ENCODE results near the gene SORD. TPM values are rescaled to one million over a fixed set of nuclear protein-coding genes. Genes with fewer than 3 reads are reported as not detected.
"Not testable (repeated sequence)": the region's sequence is repeated elsewhere in the genome, so short reads cannot be mapped to it uniquely, and the experiment has no call there.

Gene SORD
- total RNA-seq, 2 experiments from 2014 or later: 14.5 to 15.6 TPM

DNA sequence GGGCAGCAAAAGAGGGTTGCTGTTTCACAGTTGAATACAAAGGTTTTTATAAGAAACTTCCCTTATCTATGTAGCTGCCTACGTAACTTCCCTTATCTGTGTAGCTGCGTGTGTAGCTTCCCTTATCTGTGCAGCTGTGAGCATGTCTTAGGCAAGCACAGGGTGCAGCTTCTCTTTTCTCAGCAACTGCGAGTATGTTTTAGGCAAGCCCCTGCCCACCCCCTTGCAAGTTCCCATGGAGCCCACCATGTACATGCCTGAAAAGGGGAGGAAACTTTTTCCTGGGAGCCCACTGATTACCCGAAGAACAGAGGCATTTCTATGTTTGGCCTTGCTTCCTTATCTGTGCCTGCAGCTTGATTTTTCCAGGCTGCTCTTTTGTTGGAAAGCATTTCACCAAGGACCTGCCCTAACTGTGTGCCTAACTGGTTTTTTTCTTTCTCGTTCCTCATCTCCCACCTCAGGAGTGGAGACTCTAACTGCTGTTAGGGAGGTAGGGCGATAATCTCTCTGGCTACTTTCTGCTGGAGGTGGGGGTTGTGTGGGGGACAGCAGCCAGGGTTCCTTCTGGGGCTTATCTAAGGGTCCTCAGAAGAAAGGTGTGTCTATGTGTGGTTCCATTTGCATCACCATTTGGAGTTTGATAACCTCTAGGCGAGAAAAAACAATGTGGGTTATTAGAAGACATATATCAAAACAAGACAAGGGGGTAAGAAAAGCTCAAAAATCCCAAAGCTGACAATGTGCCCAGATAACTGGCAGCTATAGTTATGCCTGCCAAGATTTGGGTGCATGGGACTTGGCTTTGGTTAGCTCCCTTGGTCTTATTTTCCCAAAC, 26.0 kb downstream of the SORD start:
- ChIA-PET POLR2A (no interaction called here), CTCF (no interaction called here)
- Mint-ChIP-seq H3K27me3 (no peaks in the 10 kb centered on the region), H3K4me3 (no peak overlapping the region), H3K9me3 (peaks cover 12% of the 10 kb centered on the region), H3K27ac (no peak overlapping the region), H3K36me3 (peaks cover 46% of the 10 kb centered on the region), H3K4me1 (ENCODE audit: low read depth) (no peaks in the 10 kb centered on the region)
- intact Hi-C loops (cut with micrococcal nuclease): no loop called here
- DNase-seq: no peak

DNA sequence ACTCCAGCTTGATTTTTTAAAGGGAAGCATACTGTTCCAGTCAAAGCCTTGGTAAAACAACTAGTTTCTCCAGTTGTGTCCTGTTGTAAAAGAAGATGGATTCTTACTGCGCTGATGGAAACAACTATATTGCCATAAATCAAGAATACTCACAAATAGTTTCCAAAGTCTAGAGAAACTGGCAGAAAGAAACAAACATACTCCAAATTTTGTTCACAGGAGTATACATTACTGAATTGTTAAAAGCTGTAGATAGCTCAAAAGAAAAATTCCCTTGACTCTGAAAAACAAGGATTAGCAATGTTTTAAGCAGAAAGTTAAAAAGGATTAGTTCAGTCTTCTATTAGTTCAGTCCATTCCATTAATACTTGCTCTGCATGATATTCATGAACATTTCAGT, 27.6 kb downstream of the SORD start:
- intact Hi-C loops (cut with micrococcal nuclease): no loop called here
- Mint-ChIP-seq H3K4me1 (ENCODE audit: low read depth) (no peaks in the 10 kb centered on the region), H3K27me3 (no peaks in the 10 kb centered on the region), H3K4me3 (no peak overlapping the region), H3K36me3 (peaks cover 46% of the 10 kb centered on the region), H3K9me3 (peaks cover 12% of the 10 kb centered on the region), H3K27ac (no peak overlapping the region)
- POLR2A ChIA-PET: no interaction called here
- no peak for DNase-seq
- CTCF ChIA-PET: no interaction called here

DNA sequence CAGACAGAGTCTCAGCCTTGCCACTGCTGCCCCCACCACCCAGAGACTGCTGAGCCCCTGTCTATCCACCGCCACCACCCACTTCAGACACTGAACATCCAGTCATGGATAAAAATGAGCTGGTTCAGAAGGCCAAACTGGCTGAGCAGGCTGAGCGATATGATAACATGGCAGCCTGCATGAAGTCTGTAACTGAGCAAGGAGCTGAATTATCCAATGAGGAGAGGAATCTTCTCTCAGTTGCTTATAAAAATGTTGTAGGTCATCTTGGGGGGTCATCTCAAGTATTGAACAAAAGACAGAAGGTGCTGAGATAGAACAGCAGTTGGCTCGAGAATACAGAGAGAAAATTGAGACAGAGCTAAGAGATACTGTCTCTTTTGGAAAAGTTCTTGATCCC, 29.7 kb downstream of the SORD start:
- intact Hi-C loops (cut with micrococcal nuclease); H3K27ac Mint-ChIP-seq; H3K4me3 Mint-ChIP-seq; CTCF ChIA-PET; DNase-seq; H3K4me1 Mint-ChIP-seq (ENCODE audit: low read depth); H3K27me3 Mint-ChIP-seq; POLR2A ChIA-PET: not testable (repeated sequence)
- peaks cover 12% of the 10 kb centered on the region for H3K9me3 Mint-ChIP-seq
- H3K36me3 Mint-ChIP-seq: peaks cover 44% of the 10 kb centered on the region

DNA sequence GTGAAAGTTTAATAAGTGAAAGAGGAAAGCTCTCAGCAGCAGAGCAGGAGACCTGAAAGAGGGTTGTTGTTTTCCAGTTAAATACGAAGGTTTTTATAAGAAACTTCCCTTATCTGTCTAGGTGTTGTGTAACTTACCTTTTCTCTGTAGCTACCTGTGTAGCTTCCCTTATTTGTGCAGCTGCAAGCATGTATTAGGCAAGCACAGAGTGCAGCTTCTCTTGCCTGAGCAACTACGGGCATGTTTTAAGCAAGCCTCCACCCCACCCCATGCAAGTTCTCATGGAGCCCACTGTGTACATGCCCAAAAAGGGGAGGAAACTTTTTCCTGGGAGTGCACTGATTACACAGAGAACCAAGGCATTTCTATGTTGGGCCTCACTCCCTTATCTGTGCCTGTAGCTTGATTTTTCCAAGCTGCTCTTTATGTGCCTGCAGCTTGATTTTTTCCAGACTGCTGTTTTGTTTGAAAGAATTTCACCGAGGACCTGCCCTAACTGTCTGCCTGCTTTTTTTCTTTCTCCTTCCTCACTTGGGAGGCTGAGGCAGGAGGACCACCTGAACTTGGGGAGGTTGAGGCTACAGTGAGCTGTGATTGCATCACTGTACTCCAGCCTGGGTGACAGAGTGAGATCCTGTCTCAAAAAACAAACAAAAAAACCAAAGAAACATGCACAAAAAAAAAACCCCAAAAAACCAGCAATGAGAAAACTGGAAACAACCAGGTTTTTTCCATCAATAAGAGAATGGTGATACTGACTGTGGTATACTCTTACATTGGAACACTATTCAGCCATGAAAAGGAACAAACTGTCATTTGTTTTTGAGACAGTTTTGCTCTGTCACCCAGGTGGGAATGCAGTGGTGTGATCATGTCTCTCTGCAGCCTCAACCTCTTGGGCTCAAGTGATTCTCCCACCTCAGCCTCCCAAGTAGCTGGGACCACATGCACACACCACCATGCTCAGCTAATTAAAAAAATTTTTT, 36.0 kb downstream of the SORD start:
- H3K27ac Mint-ChIP-seq; intact Hi-C loops (cut with micrococcal nuclease); H3K4me1 Mint-ChIP-seq (ENCODE audit: low read depth); H3K9me3 Mint-ChIP-seq; DNase-seq; CTCF ChIA-PET; POLR2A ChIA-PET; H3K27me3 Mint-ChIP-seq; H3K4me3 Mint-ChIP-seq: not testable (repeated sequence)
- peaks cover 10% of the 10 kb centered on the region for H3K36me3 Mint-ChIP-seq

DNA sequence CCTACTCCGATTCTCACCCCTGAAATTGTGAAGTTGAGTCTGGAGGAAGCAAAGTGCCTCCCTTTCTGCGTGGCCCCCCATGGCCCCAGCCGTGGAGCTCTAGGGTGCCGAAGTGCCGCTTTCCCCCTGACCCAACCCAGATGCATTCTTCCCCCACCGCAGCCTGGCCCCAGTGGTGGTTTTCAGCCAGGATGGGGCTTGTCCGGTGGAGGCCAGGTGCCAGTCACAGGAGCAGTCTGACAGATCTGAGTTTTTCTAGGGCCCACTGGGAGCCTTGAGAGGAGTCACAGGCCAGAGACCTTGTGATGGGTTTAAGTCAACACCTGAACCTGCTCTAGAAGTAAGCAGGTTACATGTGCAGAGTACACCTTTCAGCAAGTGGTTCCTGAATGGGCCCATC, 39.3 kb downstream of the SORD start:
- H3K9me3 Mint-ChIP-seq; intact Hi-C loops (cut with micrococcal nuclease); POLR2A ChIA-PET; CTCF ChIA-PET; H3K27me3 Mint-ChIP-seq; H3K4me1 Mint-ChIP-seq (ENCODE audit: low read depth); H3K27ac Mint-ChIP-seq; DNase-seq; H3K4me3 Mint-ChIP-seq; H3K36me3 Mint-ChIP-seq: not testable (repeated sequence)

DNA sequence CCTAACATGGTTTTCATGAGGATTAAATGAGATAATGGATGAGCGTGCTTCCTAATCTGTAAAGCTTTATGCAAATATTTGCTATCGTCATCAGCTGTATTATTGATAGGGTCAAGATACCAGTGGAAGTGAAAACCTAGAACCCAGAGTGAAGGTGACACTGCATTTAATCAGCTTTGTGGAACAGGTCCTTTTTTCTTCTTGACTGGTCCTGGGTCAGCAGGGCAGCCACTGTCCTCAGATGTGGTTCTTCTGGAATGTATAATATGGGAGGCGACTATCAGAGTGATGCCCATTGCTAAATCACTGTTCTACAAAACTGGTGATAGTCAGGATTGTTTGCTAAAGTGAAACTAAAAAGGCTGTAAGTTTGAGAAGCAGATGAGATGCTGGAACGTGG, 41.4 kb downstream of the SORD start:
- POLR2A ChIA-PET: no interaction called here
- CTCF ChIA-PET: no interaction called here
- intact Hi-C loops (cut with micrococcal nuclease): no loop called here
- Mint-ChIP-seq H3K4me1 (ENCODE audit: low read depth) (peaks cover 7% of the 10 kb centered on the region), H3K36me3 (peaks cover 5% of the 10 kb centered on the region), H3K4me3 (no peak overlapping the region), H3K9me3 (no peaks in the 10 kb centered on the region), H3K27me3 (no peaks in the 10 kb centered on the region), H3K27ac (no peak overlapping the region)
- DNase-seq: no peak

DNA sequence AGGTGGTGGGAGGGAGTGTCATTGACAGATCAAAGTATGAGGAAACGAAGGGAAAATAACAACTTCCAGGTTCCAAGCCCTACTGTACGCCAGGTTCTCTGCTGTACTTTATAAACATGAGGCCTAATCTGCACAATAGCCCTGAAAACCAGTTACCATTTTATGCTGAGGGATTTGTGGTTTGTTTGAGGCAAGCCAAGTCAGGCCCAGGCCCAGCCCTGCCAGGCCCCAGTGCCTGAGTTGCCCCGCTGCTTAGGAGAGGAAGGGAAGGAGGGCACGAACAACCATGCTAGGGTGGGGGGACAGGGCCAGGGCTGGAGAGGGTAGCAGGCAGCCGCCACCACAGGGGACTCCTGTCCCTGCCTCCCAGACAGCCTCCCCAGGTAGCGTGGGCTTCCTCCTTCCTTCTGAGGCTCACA, 47.0 kb downstream of the SORD start:
- DNase-seq; H3K27me3 Mint-ChIP-seq; H3K4me1 Mint-ChIP-seq (ENCODE audit: low read depth); H3K27ac Mint-ChIP-seq; H3K4me3 Mint-ChIP-seq; H3K36me3 Mint-ChIP-seq; POLR2A ChIA-PET; intact Hi-C loops (cut with micrococcal nuclease); CTCF ChIA-PET; H3K9me3 Mint-ChIP-seq: not testable (repeated sequence)

DNA sequence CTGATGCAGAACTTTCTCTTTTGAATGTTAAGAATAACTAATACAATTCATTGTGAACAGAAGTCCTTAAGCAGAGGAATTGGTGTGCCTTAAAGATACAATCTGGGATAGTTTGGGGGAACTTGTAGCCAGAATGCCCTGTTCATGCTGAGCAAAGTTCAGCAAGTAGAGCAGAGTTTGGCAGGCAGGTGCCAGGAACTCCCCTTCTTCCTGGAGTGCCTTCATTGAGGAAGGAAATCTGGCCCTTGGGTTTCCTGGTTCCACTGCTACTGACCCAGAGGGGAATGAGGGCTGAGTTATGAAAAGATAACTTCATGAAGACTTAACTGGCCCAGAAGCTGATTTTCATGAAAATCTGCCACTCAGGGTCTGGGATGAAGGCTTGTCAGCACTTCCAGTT, 50.6 kb downstream of the SORD start:
- CTCF ChIA-PET; intact Hi-C loops (cut with micrococcal nuclease); H3K27ac Mint-ChIP-seq; H3K36me3 Mint-ChIP-seq; H3K9me3 Mint-ChIP-seq; H3K4me3 Mint-ChIP-seq; H3K4me1 Mint-ChIP-seq (ENCODE audit: low read depth); H3K27me3 Mint-ChIP-seq; DNase-seq: not testable (repeated sequence)
- POLR2A ChIA-PET: interaction anchor here (0.5 kb wide), 1 partner anchor 246 kb away, joined by 4 read pairs; no protein-coding TSS in a partner anchor

DNA sequence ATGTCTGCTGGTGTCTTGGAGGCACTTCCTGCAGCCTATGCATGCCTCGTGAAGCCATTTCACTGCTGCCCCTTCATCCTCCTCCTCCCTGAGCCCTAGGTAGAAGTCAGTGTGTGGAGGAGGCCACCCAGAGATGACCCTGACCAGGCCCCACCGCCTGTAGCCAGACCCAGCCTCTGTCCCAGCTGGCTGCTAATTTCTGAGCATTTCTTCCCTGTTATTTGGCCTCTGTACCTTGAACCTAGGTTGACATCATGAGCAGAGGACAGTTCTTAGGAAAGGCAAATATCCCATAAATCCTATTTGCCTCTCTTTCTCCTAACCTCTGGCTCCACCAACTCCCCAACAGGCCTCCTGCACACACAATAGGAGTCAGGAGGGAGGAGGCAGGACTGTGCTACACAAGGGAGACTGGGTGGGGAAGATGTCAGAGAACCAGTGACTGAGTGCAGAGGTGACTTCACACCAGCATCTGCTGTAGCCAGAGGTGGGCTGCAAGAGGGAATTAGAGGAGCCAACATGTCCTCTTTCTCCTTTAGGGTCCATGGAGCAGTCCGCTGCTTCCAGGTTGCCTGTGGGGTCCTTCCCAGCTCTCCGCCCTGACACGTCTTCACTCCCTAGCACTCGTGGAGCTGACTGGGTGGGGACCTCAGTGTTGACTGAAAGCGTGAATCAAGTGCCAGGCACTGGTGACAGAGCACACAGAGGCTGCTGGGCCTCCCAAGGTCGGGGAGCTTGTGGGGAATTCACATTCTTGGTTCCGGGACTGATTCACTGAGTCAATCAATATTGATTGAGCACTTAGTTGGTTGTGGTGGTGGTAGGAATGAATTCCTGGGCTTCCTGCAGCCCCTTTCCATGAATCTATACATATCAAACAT, 52.7 kb downstream of the SORD start:
- intact Hi-C loops (cut with micrococcal nuclease); H3K27ac Mint-ChIP-seq; H3K9me3 Mint-ChIP-seq; H3K36me3 Mint-ChIP-seq; CTCF ChIA-PET; POLR2A ChIA-PET; H3K4me3 Mint-ChIP-seq; DNase-seq; H3K27me3 Mint-ChIP-seq; H3K4me1 Mint-ChIP-seq (ENCODE audit: low read depth): not testable (repeated sequence)

DNA sequence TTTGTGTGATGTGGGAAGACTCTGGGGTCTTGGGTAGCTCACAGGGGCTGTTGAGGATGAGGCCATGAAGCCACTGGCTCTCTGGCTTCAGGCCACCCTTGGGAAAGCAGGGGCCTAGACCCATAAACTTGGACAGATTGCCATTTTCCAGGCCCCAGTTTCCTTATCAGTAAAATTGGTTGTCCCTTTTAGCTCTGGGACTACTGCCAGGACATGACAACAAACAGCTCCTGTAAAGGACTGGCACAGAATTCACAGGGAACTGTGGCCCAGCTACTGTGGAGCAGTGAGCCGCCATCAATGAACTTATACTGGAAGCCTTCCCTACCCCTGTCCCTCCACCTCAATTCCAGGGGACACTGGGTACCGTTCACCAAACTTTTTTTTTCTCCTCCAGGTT, 54.4 kb downstream of the SORD start:
- H3K9me3 Mint-ChIP-seq; CTCF ChIA-PET; H3K36me3 Mint-ChIP-seq; H3K27ac Mint-ChIP-seq; POLR2A ChIA-PET; DNase-seq; H3K4me3 Mint-ChIP-seq; H3K4me1 Mint-ChIP-seq (ENCODE audit: low read depth); H3K27me3 Mint-ChIP-seq; intact Hi-C loops (cut with micrococcal nuclease): not testable (repeated sequence)

DNA sequence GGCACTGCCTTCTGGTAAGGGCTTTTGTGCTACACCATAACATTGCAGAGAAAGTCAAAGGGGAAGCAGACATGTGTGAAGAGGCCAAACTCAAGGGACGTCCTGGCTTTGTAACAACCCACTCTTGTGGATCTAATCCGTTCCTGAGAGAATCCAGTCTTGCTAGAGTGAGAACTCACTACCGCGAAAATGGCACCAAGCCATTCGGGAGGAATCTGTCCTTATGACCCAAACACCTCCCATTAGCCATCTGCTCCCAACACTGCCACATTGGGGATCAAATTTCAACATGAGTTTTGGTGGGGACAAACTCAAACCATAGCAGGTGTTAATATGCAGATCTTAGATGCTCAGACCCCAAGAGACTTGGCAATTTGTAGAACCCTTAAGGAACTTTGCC, 56.2 kb downstream of the SORD start:
- H3K4me3 Mint-ChIP-seq; H3K4me1 Mint-ChIP-seq (ENCODE audit: low read depth); H3K27ac Mint-ChIP-seq; DNase-seq; H3K9me3 Mint-ChIP-seq; CTCF ChIA-PET; intact Hi-C loops (cut with micrococcal nuclease); POLR2A ChIA-PET; H3K36me3 Mint-ChIP-seq; H3K27me3 Mint-ChIP-seq: not testable (repeated sequence)

DNA sequence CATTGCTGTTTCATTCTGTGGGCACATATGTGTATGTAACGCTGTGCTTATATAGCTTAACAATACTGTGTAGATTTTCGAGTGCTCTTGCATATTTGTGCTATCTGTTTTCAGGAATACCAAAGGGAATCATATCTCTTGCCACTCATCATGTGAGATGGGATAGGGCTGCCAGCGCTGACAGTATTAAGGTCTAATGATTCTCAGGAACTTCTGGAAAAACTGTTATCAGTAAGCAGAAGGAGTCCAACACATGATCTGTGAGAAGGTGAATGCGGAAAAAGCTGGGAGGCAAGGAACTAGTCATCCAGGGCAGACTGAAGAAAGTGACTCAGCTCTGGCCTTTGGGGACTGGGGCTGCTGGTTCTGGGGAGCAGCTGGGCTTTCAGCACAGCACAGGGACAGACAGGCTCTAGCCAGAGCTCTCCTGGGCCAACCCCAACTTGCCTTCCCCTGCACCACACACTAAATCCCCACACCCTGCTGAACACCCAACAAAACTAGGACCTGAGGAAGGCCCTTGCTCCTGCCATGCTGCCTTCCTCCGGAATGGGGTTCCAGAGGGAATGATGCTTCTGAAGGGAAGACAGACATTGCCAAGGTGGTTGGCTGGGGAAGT, 56.7 kb downstream of the SORD start:
- H3K27me3 Mint-ChIP-seq; H3K9me3 Mint-ChIP-seq; H3K4me1 Mint-ChIP-seq (ENCODE audit: low read depth); H3K27ac Mint-ChIP-seq; H3K4me3 Mint-ChIP-seq; intact Hi-C loops (cut with micrococcal nuclease); H3K36me3 Mint-ChIP-seq; POLR2A ChIA-PET; DNase-seq: not testable (repeated sequence)
- CTCF ChIA-PET: interaction anchor here (0.8 kb wide), 1 partner anchor 38 kb away, joined by 3 read pairs; no protein-coding TSS in a partner anchor
